GM23248 (cell line): ENCODE results near the gene LY86.

Experiments
- EZH2 ChIP-seq: fragments of 200-600 bp; sonication (generic); IDR thresholded peaks from 2 replicates; pipeline ENCODE4 v1.6.1; 2018; ENCODE audit warnings: antibody characterized with exemption, mild to moderate bottlenecking; ENCODE audit not compliant: insufficient read depth, poor library complexity, severe bottlenecking
- EZH2phosphoT487 ChIP-seq: fragments of 200-600 bp; sonication (generic); IDR thresholded peaks from 2 replicates; pipeline ENCODE4 v1.6.1; 2018; ENCODE audit warnings: antibody characterized with exemption, moderate library complexity, mild to moderate bottlenecking, low read depth; ENCODE audit not compliant: insufficient read depth

- TF ChIP-seq EZH2phosphoT487, result no peak
- TF ChIP-seq EZH2, result no peak
Observed at GRCh38 chr6:6599468-6599873, 11.0 kb downstream of the LY86 start.
